Measurements from ENCODE around the gene SNTB2.

The SNTB2 gene

DNA sequence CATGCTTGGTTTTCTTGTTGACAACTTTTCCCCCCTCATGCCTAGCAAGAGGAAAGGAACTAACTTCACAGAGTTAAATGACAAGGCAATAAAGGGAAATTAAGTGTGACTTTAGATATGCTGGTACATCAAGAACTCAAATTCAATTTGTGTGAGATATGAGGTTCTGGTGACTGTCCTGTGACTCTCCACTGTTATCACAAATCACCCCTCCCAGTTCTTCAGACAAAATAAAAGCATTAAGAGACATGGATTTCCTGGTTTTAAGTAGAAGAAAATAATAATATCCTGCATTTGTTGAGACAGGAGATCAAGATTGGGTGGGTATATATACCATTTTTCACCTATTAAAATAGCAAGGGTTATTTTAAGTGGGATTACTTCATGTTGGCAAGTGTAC is 46.2 kb downstream of the SNTB2 start:
- no peak overlapping the region for H3K4me3 ChIP-seq (replicated peaks; ENCODE audit: low read depth, low read length)
- DNase-seq (ENCODE audit: extremely low read depth, low read depth), result no peak
- no peak for TF ChIP-seq CTCF (IDR thresholded peaks at IDR 0.05; ENCODE audit: low read depth, low read length, missing control alignments)

GRCh38 chr16:69234460-69234859 is 47.5 kb downstream of the SNTB2 start:
- DNase-seq (ENCODE audit: extremely low read depth, low read depth), result no peak
- no peak overlapping the region for H3K4me3 ChIP-seq (replicated peaks; ENCODE audit: low read depth, low read length)
- no peak for TF ChIP-seq CTCF (IDR thresholded peaks at IDR 0.05; ENCODE audit: low read depth, low read length, missing control alignments)

GRCh38 chr16:69236319-69236718 is 49.4 kb downstream of the SNTB2 start:
- TF ChIP-seq CTCF (IDR thresholded peaks at IDR 0.05; ENCODE audit: low read depth, low read length, missing control alignments), result no peak
- no peak overlapping the region for H3K4me3 ChIP-seq (replicated peaks; ENCODE audit: low read depth, low read length)
- DNase-seq (ENCODE audit: extremely low read depth, low read depth), result no peak

DNA sequence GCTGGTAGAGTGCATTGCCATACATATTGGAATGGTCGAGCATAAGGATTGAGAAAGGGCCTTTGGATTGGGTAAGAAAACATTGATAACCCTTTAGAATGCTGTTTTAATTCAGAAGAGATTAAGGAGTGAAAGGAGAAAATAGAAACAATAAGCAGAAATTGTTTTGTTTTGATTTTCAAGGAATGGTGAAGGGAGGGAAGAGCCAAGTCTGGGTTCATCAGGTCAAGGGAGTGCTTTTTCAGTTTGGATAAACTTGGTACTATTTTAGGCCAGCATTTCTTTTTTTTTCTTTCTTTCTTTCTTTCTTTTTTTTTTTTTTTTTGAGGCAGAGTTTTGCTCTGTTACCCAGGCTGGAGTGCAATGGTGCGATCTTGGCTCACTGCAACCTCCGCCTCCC is 50.3 kb downstream of the SNTB2 start:
- DNase-seq (ENCODE audit: extremely low read depth, low read depth), result no peak
- TF ChIP-seq CTCF (IDR thresholded peaks at IDR 0.05; ENCODE audit: low read depth, low read length, missing control alignments), result no peak
- no peak overlapping the region for H3K4me3 ChIP-seq (replicated peaks; ENCODE audit: low read depth, low read length)

GRCh38 chr16:69239851-69240250 is 52.9 kb downstream of the SNTB2 start:
- DNase-seq (ENCODE audit: extremely low read depth, low read depth), result no peak

GRCh38 chr16:69240331-69240730 is 53.4 kb downstream of the SNTB2 start:
- no peak overlapping the region for H3K4me3 ChIP-seq (replicated peaks; ENCODE audit: low read depth, low read length)
- DNase-seq (ENCODE audit: extremely low read depth, low read depth), result no peak
- no peak for TF ChIP-seq CTCF (IDR thresholded peaks at IDR 0.05; ENCODE audit: low read depth, low read length, missing control alignments)

More at GRCh38 chr16:69239851-69240250, 52.9 kb downstream of the SNTB2 start:
- no peak for TF ChIP-seq CTCF (IDR thresholded peaks at IDR 0.05; ENCODE audit: low read depth, low read length, missing control alignments)
- H3K4me3 ChIP-seq (replicated peaks; ENCODE audit: low read depth, low read length), result no peak overlapping the region

- no peak for DNase-seq (ENCODE audit: extremely low read depth, low read depth)
- TF ChIP-seq CTCF (IDR thresholded peaks at IDR 0.05; ENCODE audit: low read depth, low read length, missing control alignments), result no peak
- H3K4me3 ChIP-seq (replicated peaks; ENCODE audit: low read depth, low read length), result no peak overlapping the region
Measured at GRCh38 chr16:69241926-69242325, 55.0 kb downstream of the SNTB2 start.

All from HFF-Myc (cell line).